Measurements from ENCODE around the gene GGT5.

Gene GGT5

GRCh38 chr22:24184057-24184798, 60.7 kb downstream of the GGT5 start:
- no peak for TF ChIP-seq USF1 (IDR thresholded peaks at IDR 0.05)

GRCh38 chr22:24183321-24184031, 61.4 kb downstream of the GGT5 start:
- TF ChIP-seq EGR1 (IDR thresholded peaks at IDR 0.05) (no peak), RAD21 (IDR thresholded peaks at IDR 0.05; ENCODE audit: low read depth) (no peak), TAF1 (IDR thresholded peaks at IDR 0.05; ENCODE audit: low read depth) (no peak), TCF12 (IDR thresholded peaks at IDR 0.05; ENCODE audit: low read depth) (no peak), TEAD4 (IDR thresholded peaks at IDR 0.05) (no peak), CREB1 (IDR thresholded peaks at IDR 0.05; ENCODE audit: low read depth) (no peak), YY1 (IDR thresholded peaks at IDR 0.05; ENCODE audit: low read depth) (no peak), REST (IDR thresholded peaks at IDR 0.05; ENCODE audit: low read depth) (no peak), ZBTB7A (IDR thresholded peaks at IDR 0.05; ENCODE audit: low read depth) (no peak), USF1 (IDR thresholded peaks at IDR 0.05) (no peak), FOXM1 (IDR thresholded peaks at IDR 0.05; ENCODE audit: borderline replicate concordance, low read depth) (no peak), MAX (IDR thresholded peaks at IDR 0.05) (no peak)

GRCh38 chr22:24181996-24182899, 62.6 kb downstream of the GGT5 start:
- TF ChIP-seq FOXM1 (IDR thresholded peaks at IDR 0.05; ENCODE audit: borderline replicate concordance, low read depth), result no peak
- no peak for TF ChIP-seq NFIC (IDR thresholded peaks at IDR 0.05)
- TF ChIP-seq MAX (IDR thresholded peaks at IDR 0.05), result no peak

GRCh38 chr22:24181088-24181995, 63.5 kb downstream of the GGT5 start, which contains the start of gene SUSD2:
TSS of gene SUSD2 (plus strand) at chr22:24181487. CDS start at chr22:24181520, 33 bp downstream.
- TF ChIP-seq TCF12 (IDR thresholded peaks at IDR 0.05; ENCODE audit: low read depth) (no peak), CREB1 (IDR thresholded peaks at IDR 0.05; ENCODE audit: low read depth) (no peak), MAX (IDR thresholded peaks at IDR 0.05) (no peak), TAF1 (IDR thresholded peaks at IDR 0.05; ENCODE audit: low read depth) (no peak)

- TF ChIP-seq NFIC (IDR thresholded peaks at IDR 0.05) (peak; percentile 90), EP300 (IDR thresholded peaks at IDR 0.05; ENCODE audit: borderline replicate concordance) (peak; percentile 82), USF1 (IDR thresholded peaks at IDR 0.05) (no peak), EGR1 (IDR thresholded peaks at IDR 0.05) (no peak), CREB1 (IDR thresholded peaks at IDR 0.05; ENCODE audit: low read depth) (no peak), REST (IDR thresholded peaks at IDR 0.05; ENCODE audit: low read depth) (no peak), RAD21 (IDR thresholded peaks at IDR 0.05; ENCODE audit: low read depth) (no peak; the same call in 1 of the 2 replicates), TAF1 (IDR thresholded peaks at IDR 0.05; ENCODE audit: low read depth) (no peak), MAX (IDR thresholded peaks at IDR 0.05) (no peak; the same call in 1 of the 2 replicates), ZBTB7A (IDR thresholded peaks at IDR 0.05; ENCODE audit: low read depth) (no peak), FOXM1 (IDR thresholded peaks at IDR 0.05; ENCODE audit: borderline replicate concordance, low read depth) (no peak; the same call in 1 of the 2 replicates), TCF12 (IDR thresholded peaks at IDR 0.05; ENCODE audit: low read depth) (peak; percentile 82), TEAD4 (IDR thresholded peaks at IDR 0.05) (peak; percentile 44), CEBPB (IDR thresholded peaks at IDR 0.05) (no peak), YY1 (IDR thresholded peaks at IDR 0.05; ENCODE audit: low read depth) (0 out of 2 replicates have a peak, but pooled peaks have one; percentile 44)
Measured at GRCh38 chr22:24180316-24181087, 64.4 kb downstream of the GGT5 start.

Data from Ishikawa (cell line).